HG02938 (cell line): ENCODE data around the gene IL9R.
"Not testable (repeated sequence)": the region's sequence is repeated elsewhere in the genome, so short reads cannot be mapped to it uniquely, and the experiment has no call there.

ENCODE experiments used
- ATAC-seq: cut with Tn5 transposase; IDR thresholded peaks from one replicate; pipeline ENCODE4 v1.9.1; 2021; ENCODE audit warnings: mild to moderate bottlenecking, moderate library complexity; ENCODE audit not compliant: unreplicated experiment

IL9R gene, protein sequence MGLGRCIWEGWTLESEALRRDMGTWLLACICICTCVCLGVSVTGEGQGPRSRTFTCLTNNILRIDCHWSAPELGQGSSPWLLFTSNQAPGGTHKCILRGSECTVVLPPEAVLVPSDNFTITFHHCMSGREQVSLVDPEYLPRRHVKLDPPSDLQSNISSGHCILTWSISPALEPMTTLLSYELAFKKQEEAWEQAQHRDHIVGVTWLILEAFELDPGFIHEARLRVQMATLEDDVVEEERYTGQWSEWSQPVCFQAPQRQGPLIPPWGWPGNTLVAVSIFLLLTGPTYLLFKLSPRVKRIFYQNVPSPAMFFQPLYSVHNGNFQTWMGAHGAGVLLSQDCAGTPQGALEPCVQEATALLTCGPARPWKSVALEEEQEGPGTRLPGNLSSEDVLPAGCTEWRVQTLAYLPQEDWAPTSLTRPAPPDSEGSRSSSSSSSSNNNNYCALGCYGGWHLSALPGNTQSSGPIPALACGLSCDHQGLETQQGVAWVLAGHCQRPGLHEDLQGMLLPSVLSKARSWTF

DNA sequence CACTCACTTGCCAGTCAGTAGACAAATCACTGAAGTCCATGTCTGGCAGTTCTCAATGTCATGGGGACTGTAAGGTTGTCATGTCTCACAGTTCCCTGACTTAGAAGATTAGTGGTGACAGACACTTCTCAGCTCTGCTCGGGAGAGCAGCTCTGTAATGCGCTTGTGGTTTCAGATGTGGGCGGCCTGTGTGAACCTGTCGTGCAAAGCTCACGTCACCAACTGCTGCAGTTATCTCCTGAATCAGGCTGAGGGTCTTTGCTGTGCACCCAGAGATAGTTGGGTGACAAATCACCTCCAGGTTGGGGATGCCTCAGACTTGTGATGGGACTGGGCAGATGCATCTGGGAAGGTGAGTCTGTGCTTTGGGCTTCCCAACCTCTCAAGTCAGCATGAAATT, at the start of gene IL9R:
TSS of gene IL9R (plus strand) at position 261 of the 400 bp plus-strand sequence. CDS start at position 325, 64 bp downstream.
- peak; percentile 78 for ATAC-seq

DNA sequence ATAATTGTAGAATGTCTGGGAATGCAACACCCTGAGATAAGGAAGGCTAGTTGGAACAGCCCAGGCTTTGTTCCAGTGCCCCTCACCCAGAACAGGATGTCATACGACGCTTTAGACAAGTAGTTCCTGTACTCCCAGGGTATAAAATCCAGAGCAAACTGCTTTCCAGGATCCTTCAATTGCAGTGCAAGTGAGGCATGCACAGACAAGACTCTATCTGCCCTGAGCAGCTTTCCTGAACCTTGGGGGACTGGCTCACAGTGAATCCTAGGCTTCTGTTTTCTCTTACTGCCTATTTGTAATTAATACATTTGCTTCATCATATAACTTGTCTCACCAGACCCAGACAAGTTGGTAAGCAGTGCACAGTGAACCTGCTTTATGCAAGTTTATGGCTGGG, 48.4 kb upstream of the IL9R start:
- no peak for ATAC-seq

DNA sequence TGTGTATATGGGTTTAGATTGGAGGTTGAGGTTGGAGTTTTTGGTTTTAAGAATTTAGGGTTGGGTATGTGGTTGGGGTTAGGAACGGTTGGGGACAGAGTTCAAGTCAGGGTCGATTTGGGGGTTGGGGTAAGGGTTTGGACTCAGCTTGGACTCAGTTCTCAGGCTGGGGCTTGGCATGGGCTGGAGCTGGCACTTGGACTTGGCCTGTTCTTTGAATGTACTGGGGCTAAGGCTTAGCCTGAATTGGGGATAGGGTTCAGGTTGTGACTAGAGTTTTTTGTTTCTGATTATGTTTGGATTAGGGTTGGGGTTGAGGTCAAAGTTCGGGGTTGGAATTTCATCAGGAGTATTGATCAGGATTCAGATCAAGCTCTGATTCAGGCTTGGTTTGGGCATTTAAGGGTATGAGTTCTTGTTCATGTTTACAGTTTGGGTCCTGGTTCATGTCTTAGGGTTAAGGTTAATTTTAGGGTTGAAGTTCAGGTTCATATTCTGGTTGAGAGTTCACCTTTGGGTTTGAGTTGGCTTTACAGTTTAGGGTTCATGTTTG, 46.2 kb upstream of the IL9R start:
- no peak for ATAC-seq

DNA sequence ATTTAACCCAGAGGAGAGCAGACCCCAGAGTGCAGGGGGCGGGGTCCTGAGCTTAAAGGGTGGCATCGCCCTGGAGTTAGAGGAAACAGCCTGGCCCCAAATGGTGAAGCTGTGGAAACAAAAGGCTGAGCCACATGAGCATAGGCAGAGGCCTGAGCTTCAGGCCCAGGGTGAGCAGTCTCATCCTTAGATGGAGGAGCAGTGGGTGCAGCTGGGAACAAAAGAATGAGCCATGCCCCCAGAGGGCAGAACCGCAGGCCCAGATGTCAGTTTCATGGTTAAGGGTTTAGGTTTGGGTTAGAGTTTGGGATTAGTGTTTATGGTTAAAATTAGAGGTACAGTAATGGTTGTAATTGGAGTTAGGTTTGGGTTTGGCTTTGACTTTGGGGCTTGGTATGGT, 44.4 kb upstream of the IL9R start:
- ATAC-seq, result no peak

DNA sequence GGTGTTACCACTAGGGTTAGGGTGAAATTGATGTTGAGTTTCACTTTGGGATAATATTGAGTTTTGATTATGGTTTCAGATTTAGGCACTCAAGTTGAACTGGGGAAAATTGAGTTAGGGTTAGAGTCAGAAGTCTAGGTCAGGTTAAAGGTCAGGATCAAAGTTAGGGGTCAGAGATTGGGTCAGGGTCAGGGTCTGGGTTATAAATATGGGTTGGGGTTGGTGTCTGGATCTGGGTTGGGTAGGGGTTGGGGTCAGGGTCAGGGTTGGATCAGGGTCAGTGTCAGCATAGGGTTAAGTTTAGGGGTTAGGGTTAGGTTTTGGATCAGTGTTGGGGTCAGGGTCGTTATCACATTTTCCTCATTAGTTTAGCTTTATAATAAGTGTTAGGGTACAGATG, 42.7 kb upstream of the IL9R start:
- ATAC-seq, result no peak

DNA sequence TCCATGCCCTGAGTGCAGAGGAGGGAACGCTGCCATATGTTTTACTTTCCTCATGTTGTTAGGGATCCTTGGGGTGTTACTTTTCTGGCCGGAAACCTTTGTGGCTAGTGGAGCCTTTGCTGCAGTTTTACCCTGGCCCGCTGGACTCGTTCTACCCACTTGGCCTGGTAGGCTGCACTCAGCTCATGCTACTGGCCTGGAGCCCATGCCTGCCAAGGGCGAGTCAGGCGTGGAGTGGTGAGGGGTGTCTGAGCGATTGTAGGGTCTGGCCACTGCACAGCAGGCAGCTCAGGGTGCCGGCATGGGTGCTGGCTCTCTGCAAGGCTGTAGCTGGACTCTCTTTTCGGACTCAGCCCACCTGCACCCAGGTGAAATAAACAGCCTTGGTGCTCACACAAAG, 41.4 kb upstream of the IL9R start:
- ATAC-seq, result no peak

DNA sequence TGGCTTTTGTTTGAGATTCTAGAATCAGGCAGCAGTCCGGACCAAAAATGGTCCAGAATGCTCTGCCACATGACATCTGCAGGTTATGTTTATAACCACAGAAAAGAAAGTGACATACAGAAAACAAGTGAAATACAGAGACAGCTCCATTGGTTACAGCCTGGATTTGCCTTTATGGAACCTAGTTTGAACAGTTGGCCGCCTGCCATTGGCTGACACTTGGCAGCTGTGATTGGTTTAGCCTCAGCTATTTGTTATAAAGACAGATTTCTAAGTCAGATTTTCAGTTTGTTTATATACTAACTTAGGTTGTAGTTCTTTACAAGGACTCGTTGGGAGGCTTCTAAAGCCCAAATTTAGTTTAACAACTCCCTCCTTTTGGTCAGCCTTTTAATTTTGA, 40.8 kb upstream of the IL9R start:
- no peak for ATAC-seq

DNA sequence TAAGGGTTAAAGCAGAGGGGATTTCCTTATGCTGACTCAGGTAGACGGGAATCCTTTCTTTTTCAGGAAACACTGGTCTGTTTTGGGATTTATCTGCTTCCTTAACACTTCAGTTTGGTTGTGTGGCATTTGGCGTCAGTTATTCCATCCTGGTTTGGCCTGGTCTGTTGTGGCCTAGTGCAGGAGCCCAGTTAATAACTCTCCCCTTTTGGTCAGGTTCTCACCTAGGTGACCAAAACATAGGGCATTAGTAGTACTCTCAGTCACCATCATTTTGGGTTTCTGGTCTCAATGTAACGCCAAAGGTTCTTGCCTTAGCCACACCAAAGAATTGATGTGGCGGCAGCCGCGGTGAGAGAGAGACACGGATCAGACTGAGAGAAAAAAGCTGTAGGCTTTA, 39.7 kb upstream of the IL9R start:
- no peak for ATAC-seq

DNA sequence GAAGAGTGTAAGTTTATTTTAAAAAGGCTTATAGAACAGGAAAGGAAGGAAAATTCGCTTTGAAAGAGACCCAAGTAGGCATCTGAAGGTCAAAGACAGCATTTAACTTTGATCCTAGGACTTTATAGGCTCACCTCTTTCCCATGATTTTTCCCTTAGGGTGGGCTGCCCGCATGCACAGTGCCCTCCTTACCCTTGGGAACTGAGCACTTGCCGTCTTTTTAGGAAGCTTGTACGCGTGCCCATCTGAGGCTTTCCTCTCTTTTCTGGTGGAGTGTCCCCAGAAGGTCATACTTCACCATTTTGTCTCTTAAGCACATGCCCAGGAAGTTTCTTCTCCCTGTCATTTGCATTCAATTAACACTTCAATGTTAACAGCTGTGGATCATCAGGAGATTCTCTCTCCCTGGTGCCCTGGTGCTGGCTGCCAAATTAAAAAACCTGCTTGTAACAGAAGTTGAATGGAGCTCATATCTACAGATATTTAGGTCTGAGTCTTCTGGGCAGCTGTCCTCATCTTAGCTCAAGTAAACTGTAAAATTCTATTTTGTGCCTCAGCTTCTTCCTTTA, 38.4 kb upstream of the IL9R start:
- no peak for ATAC-seq

DNA sequence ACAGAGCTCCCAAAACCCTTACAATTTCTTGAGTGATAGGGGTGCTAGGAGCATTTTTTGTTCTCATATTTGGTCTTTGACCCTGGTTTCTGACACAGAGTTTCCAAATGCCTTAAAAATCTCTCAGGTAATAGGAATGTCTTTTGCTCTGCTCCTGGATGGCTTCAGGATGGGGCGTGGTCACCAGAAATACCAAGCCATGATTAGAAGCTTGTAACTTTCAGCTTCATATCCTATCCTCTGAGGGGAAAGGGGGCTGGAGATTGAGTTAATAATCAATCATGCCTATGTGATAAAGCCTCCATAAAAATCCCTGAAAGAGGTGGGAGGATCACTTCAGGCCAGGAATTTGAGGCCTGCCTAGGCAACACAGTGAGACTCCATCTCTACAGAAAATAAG, 34.6 kb upstream of the IL9R start:
- no peak for ATAC-seq

DNA sequence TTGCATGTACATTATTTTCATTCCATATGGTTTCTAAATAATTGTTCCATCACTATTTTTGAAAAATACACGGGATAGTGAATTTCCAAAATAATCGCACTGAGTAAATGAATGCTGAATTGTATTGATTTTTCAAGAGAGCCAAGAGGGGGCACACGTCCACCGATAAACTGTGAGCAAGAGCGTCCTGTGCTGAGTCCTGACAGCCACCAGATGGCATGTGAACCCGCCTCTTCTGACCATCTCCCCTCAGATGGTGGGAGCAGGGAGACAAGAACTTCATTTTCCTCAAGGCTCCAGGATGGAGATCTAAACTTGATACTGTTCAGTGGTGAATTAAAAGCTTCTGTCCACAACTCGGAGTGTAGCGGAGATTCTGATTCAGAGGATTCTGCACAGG, 30.6 kb upstream of the IL9R start:
- ATAC-seq, result no peak

DNA sequence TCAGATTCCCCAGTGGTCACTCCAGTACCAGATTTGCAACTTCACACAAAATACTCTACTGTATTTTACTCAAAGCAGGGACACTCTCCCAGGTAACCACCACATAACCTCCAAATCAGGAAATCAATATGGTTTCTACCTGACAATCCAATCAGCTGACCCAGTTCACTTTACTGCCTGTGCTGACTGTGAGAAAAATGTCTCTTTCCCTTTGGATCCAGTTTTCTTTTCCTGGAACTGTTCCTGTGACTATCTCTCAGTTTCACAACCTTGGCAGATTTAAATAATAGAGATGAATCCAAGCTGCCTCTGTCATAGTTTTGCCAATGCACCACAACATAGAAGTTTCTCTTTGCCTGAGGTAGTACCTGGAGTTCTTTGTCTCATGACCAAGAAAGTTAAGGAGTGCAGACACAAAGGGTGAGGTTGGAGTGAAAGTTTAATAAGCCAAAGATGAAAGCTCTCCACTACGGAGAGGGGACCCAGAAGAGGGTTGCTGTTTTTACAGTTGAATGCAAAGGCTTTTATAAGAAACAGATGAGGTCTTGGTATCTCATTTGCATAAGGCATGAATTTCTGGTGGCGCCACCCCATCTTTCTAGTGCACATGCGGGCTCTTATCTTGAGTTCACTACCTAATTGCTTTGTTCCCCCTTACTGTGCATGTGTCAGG, 29.7 kb upstream of the IL9R start:
- no peak for ATAC-seq

DNA sequence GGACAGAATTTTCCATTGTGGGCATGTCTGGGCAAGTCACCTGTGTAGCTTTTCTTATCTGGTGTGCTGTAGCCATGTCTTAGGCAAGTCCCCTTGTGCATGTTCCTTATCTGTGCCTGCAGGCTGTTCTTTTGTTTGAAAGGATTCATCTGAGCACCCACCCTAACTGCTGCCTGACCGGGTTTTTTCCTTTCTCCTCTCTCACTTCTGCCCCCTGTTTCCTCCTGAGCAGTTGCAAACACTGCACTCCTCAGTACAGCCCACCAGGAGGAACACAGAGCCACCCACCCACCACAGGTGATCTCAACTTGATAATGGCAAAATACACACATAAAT, 29.2 kb upstream of the IL9R start:
- no peak for ATAC-seq

DNA sequence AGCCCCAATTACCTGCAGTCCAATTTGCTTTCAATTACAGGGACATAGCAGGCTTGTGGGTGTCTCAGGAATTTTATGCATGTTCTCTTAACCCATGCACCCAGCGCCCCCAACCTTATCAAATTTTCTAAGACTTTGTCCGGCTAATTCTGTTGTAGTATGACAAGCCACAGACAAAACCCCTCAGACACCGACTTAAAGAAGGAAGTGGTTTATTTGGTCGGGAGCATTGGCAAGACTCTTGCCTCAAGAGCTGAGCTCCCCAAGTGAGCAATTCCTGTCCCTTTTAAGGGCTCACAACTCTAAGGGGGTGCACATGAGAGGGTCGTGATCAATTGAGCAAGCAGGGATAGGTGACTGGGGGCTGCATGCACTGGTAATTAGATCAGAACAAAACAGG, 28.7 kb upstream of the IL9R start:
- no peak for ATAC-seq

DNA sequence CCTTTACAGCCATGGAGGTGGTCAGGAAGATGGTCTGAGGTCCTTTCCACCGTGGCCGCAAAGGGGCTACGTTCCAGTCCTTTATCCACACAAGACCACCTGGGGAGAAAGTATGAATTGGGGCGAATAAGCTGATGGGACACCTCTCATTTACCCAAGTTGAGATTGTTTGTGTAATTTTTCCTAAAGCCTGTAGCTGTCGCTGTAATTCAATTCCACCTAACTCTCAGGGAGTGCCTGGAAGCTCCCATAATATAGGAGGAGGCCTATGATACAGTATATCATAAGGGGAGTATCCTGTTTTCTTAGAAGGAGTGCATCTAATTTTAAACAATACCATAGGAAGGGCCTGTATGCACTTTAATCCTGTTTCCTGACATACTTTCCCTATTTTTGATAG, 25.8 kb upstream of the IL9R start:
- ATAC-seq, result not testable (repeated sequence)

DNA sequence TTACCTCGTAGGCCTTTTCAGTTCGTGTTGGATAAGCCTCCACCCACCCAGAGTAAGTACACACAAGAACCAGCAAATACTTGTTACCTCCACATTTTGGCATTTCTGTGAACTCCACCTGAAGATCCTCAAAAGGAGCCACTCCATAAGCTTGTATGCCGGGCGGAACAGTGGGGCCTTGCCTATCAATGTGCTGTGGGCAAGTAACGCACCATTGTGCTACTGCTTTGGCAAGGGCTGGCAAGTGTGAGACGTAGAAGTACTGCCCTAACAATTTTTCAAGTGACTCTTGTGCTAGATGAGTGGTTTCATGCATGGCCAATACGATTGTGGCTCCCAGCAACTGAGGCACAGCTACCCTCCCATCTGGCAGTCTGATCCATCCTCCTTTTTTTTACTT, 25.3 kb upstream of the IL9R start:
- not testable (repeated sequence) for ATAC-seq

DNA sequence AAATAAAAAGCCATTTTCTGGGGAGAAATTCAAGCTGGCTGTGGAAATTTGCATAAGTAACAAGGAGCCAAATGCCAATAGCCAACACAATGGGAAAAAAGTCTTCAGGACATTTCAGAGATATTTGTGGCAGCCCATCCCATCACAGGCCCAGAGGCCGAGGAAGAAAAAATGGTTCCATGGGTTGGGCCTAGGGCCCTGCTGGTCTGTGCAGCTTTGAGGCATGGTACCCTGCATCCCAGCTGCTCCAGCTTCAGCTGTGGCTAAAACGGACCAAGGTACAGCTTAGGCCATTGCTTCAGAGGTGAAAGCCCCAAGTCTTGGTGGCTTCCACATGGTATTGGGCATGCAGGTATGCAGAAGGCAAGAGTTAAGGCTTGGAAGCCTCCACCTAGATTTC, 14.2 kb upstream of the IL9R start:
- ATAC-seq, result no peak

DNA sequence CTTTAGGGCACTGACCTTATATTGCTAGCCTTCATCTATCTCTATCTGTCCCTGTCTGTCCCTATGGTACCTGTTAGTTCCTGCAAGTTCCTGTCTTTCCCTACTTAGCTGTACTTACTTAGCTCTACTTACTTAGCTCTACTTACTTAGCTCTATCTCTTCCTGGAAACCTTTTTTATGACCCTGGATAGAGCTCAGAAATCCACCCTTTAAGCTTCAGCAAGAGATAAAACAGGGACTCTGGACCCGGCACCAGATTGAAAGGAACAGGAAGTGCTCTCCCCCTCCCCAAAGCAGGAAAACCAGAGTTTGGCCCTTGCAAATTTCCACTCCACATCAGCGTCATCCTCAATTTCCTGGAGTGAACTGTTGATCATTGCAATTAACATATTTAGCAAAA, 12.3 kb upstream of the IL9R start:
- ATAC-seq, result no peak

DNA sequence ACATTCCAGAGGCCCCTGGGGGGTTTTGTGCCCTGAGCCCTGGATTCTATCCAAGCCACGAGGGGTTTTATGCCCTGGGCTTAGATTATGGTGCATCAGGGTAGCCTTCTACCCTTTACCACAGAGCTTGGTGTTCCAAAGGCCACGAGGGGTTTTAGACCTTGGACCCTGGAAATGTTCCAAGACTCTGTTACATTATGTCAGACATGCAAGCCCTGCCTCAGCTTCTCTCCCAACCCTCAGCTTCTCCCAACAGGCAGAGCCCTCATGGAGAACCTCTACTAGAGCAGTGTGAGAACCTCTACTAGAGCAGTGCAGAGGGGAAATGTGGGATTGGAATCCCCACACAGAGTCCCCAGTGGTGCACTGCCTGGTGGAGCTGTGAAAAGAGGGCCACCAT, 10.5 kb upstream of the IL9R start:
- not testable (repeated sequence) for ATAC-seq

DNA sequence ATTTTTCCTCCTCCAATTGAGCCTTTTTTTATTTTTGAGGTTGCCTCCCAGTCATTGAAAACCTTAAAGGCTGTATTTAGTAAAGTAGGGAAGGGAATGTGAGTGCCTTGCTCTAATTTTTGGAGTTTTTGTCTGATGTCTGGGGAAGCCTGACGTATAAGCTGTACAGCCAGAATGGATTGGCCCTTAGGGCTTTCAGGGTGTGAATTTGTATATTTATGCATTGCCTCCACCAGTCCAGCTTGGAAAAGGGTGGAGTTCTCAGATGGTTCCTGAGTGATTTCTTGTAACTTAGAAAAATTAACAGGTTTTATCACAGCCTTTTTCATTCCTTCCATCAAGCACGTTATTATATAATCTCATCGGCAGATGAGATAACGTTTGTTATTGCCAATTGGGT, 8.6 kb upstream of the IL9R start:
- ATAC-seq, result no peak

DNA sequence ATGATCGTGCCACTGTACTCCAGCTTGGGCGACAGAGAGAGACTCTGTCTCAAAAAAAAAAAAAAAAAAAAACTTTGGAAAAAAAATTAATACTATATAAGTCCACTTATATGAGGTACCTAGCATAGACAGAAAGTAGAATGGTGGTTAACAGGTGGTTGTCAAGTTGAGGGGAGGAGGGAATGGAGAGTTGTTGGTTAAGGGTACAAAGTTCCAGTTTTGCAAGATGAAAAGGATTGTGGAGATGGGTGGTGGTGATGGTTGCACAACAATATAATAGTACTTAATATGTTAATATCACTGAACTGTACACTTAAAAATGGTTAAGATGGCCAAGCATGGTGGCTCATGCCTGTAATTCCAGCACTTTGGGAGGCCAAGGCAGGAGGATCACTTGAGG, 4.1 kb upstream of the IL9R start:
- no peak for ATAC-seq

DNA sequence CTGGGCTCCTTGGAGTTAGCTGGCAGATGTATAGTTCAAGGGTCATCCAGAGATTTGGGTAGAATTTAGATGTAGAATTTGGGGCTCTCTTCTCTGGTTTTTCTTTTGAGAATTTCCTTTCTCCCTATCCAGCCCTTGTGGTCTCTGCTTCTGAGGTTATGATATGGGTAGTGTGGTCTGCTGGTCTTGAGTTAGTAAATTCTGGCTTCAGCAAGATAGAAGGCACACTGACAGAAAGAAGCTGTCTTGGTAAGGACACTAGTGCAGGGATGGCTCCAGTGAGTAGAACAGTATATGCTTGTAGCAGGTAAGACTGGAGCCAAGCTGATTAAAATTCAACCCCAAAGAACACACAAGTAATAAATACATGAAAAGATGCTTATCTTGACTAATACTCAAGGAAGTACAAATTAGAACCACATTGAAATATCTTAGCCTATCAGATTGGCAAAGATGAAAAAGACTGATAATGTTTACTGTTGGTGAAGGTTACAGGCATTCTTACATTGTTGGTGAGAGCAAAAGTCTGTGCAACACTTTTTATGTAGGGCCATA, 2.1 kb upstream of the IL9R start:
- no peak for ATAC-seq
